HEK293 (cell line): ENCODE data around the gene LRRC26.

Experiments used
- CTCF ChIA-PET: fragments of 350-600 bp; formaldehyde crosslinking; extraction: SDS; loops from one replicate; lab custom pipeline; 2021; ENCODE audit warnings: antibody characterized with exemption; lab: Yijun Ruan, JAX
- POLR2A ChIA-PET: fragments of 300-600 bp; formaldehyde crosslinking; extraction: SDS; loops from one replicate; lab custom pipeline; 2020; ENCODE audit warnings: antibody characterized with exemption, inconsistent platforms; lab: Yijun Ruan, JAX
- H3K27ac ChIP-seq: fragments of 200-500 bp; sonication (Bioruptor generic); 2 replicates; pipeline ENCODE4 v1.5.1; 2014; ENCODE audit warnings: low read depth, low read length, control low read depth, inconsistent platforms; ENCODE audit errors: extremely low read depth
- H3K36me3 ChIP-seq, 2 experiments: fragments of 200-500 bp in 1 of 2; sonication (Bioruptor generic) in 1 of 2; 1 replicate in 1 of 2; 2 replicates in 1 of 2; pipeline ENCODE4 v1.5.1; 2014 to 2017; ENCODE audit warnings: inconsistent platforms in 2 of 2, low read length in 2 of 2; ENCODE audit not compliant: control insufficient read depth in 2 of 2, insufficient read depth in 1 of 2
- H3K4me1 ChIP-seq: fragments of 200-500 bp; sonication (Bioruptor generic); 2 replicates; pipeline ENCODE4 v1.5.1; 2014; ENCODE audit warnings: mild to moderate bottlenecking, low read length, inconsistent platforms; ENCODE audit not compliant: control insufficient read depth, insufficient read depth
- H3K4me3 ChIP-seq: 2 replicates; pipeline ENCODE4 v1.5.1; 2011; ENCODE audit warnings: low read depth, mild to moderate bottlenecking, control low read depth, low read length, moderate library complexity
- H3K9me3 ChIP-seq: fragments of 200-500 bp; sonication (Bioruptor generic); 2 replicates; pipeline ENCODE4 v1.5.1; 2014; ENCODE audit warnings: low read depth, low read length, inconsistent platforms; ENCODE audit not compliant: control insufficient read depth, insufficient read depth
- ELK4 ChIP-seq: IDR thresholded peaks from 2 replicates; pipeline ENCODE4 v1.6.1; 2011; ENCODE audit warnings: mild to moderate bottlenecking, low read depth, low read length, borderline replicate concordance
- KLF1 ChIP-seq: fragments of 450-650 bp; formaldehyde crosslinking; IDR thresholded peaks from 2 replicates; pipeline ENCODE4 v1.5.1; 2016; ENCODE audit warnings: missing biosample characterization, missing genetic modification characterization
- KLF8 ChIP-seq: fragments of 450-650 bp; formaldehyde crosslinking; IDR thresholded peaks from 2 replicates; pipeline ENCODE4 v1.5.1; 2016; ENCODE audit warnings: missing biosample characterization, missing genetic modification characterization
- REST ChIP-seq: fragments of 450-650 bp; formaldehyde crosslinking; IDR thresholded peaks from 2 replicates; pipeline ENCODE4 v1.5.1; 2016; ENCODE audit warnings: missing biosample characterization, missing genetic modification characterization
- SP2 ChIP-seq: fragments of 450-650 bp; formaldehyde crosslinking; IDR thresholded peaks from 2 replicates; pipeline ENCODE4 v1.5.1; 2016; ENCODE audit warnings: missing biosample characterization, missing genetic modification characterization
- ZBTB10 ChIP-seq: fragments of 450-650 bp; formaldehyde crosslinking; IDR thresholded peaks from 2 replicates; pipeline ENCODE4 v1.5.1; 2016; ENCODE audit warnings: missing biosample characterization, missing genetic modification characterization
- ZBTB11 ChIP-seq: fragments of 450-650 bp; formaldehyde crosslinking; conservative IDR thresholded peaks from 2 replicates; pipeline ENCODE4 v1.5.1; 2016; ENCODE audit warnings: low read depth, missing biosample characterization, missing genetic modification characterization
- ZBTB8A ChIP-seq: fragments of 450-650 bp; formaldehyde crosslinking; IDR thresholded peaks from 2 replicates; pipeline ENCODE4 v1.5.1; 2016; ENCODE audit warnings: missing biosample characterization, missing genetic modification characterization
- ZFP41 ChIP-seq: fragments of 450-650 bp; formaldehyde crosslinking; IDR thresholded peaks from 2 replicates; pipeline ENCODE4 v1.5.1; 2016; ENCODE audit warnings: missing biosample characterization, missing genetic modification characterization, borderline replicate concordance
- ZFP69B ChIP-seq: fragments of 450-650 bp; formaldehyde crosslinking; IDR thresholded peaks from 2 replicates; pipeline ENCODE4 v1.5.1; 2016; ENCODE audit warnings: missing biosample characterization, missing genetic modification characterization
- ZIC2 ChIP-seq: fragments of 450-650 bp; formaldehyde crosslinking; IDR thresholded peaks from 2 replicates; pipeline ENCODE4 v1.5.1; 2016; ENCODE audit warnings: missing biosample characterization, missing genetic modification characterization
- ZNF114 ChIP-seq: fragments of 450-650 bp; formaldehyde crosslinking; IDR thresholded peaks from 2 replicates; pipeline ENCODE4 v1.5.0; 2017; ENCODE audit warnings: missing biosample characterization, missing genetic modification characterization
- ZNF174 ChIP-seq: fragments of 450-650 bp; formaldehyde crosslinking; IDR thresholded peaks from 2 replicates; pipeline ENCODE4 v1.5.0; 2017; ENCODE audit warnings: missing biosample characterization, mild to moderate bottlenecking, missing genetic modification characterization
- ZNF266 ChIP-seq: fragments of 450-650 bp; formaldehyde crosslinking; IDR thresholded peaks from 2 replicates; pipeline ENCODE4 v1.5.1; 2016; ENCODE audit warnings: missing biosample characterization, missing genetic modification characterization, low read depth
- ZNF473 ChIP-seq: fragments of 450-650 bp; formaldehyde crosslinking; IDR thresholded peaks from 2 replicates; pipeline ENCODE4 v1.5.1; 2017; ENCODE audit warnings: missing biosample characterization, missing genetic modification characterization
- ZNF626 ChIP-seq: fragments of 450-650 bp; sonication (Bioruptor Pico); formaldehyde crosslinking; IDR thresholded peaks from 2 replicates; pipeline ENCODE4 v1.5.1; 2018; ENCODE audit warnings: missing biosample characterization, missing genetic modification characterization, inconsistent platforms
- ZNF768 ChIP-seq: fragments of 450-650 bp; formaldehyde crosslinking; IDR thresholded peaks from 2 replicates; pipeline ENCODE4 v1.5.1; 2018; ENCODE audit warnings: missing biosample characterization, mild to moderate bottlenecking, missing genetic modification characterization

The LRRC26 gene

GRCh38 chr9:137163805-137164204, 6.0 kb downstream of the LRRC26 start (continued):
- TF ChIP-seq ZBTB11 (tag by site-specific recombination): no peak
- TF ChIP-seq ZNF473 (tag by site-specific recombination): no peak
- TF ChIP-seq ZNF114 (tag by site-specific recombination): no peak
- TF ChIP-seq ZNF626: no peak
- TF ChIP-seq ELK4: no peak
- no peak for TF ChIP-seq ZNF174
- TF ChIP-seq REST (tag by site-specific recombination): no peak
- no peak for TF ChIP-seq ZBTB10 (tag by site-specific recombination)

GRCh38 chr9:137163365-137163715, 6.5 kb downstream of the LRRC26 start:
- H3K4me3 ChIP-seq: no peak overlapping the region
- no peak overlapping the region for H3K27ac ChIP-seq
- H3K9me3 ChIP-seq: no peaks in the 10 kb centered on the region
- no peaks in the 10 kb centered on the region for H3K36me3 ChIP-seq
- TF ChIP-seq ZIC2 (tag by site-specific recombination) (no peak), ZNF768 (no peak), ZNF266 (tag by site-specific recombination) (no peak), ZFP41 (tag by site-specific recombination) (no peak), KLF8 (tag by site-specific recombination) (peak; percentile 92; the same call in 1 of the 2 replicates), KLF1 (tag by site-specific recombination) (peak; percentile 85), SP2 (tag by site-specific recombination) (0 out of 2 replicates have a peak, but pooled peaks have one; percentile 13), ZFP69B (tag by site-specific recombination) (no peak), ZBTB8A (no peak), ZBTB11 (tag by site-specific recombination) (no peak)
- ChIA-PET CTCF (interaction anchor here (0.6 kb wide), 1 partner anchor 41 kb away, joined by 4 read pairs; no protein-coding TSS in a partner anchor), POLR2A (interaction anchor here (1.0 to 2.5 kb wide), 2 partner anchors 34 to 37 kb away, joined by 3 to 7 read pairs; partner anchors contain the start of gene TPRN)
- no peaks in the 10 kb centered on the region for H3K4me1 ChIP-seq
